Measurements from ENCODE around the gene NRP2. TPM values are rescaled to one million over a fixed set of nuclear protein-coding genes. Genes with fewer than 3 reads are reported as not detected.

Gene NRP2
- total and polyA plus RNA-seq, 2 donors (not counting 1 experiment from before 2014, with no cell fraction given) = 16.6 to 28.7 TPM

DNA sequence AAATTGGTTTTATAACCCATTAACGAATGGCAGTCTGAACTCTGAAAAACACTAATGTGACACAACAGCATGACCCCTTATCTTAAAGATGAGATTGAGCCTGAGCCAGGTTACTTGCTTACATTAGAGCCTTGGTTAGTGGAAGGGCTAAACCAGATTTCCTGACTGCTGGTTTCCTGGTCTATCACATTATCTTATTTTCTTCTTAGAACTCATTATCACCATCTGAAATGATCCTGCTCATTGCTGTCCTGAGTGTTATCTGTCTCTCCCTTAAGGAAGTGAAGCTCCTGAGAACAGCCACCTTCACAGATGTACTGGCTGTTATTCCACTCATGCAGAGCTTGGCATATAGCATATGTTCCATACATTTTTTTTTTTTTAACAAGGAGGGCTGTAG, 9.0 kb upstream of the NRP2 start:
- TF ChIP-seq EZH2 (IDR thresholded peaks at IDR 0.05; ENCODE audit: low read length, missing control alignments) = no peak
- TF ChIP-seq, protein P1, sequence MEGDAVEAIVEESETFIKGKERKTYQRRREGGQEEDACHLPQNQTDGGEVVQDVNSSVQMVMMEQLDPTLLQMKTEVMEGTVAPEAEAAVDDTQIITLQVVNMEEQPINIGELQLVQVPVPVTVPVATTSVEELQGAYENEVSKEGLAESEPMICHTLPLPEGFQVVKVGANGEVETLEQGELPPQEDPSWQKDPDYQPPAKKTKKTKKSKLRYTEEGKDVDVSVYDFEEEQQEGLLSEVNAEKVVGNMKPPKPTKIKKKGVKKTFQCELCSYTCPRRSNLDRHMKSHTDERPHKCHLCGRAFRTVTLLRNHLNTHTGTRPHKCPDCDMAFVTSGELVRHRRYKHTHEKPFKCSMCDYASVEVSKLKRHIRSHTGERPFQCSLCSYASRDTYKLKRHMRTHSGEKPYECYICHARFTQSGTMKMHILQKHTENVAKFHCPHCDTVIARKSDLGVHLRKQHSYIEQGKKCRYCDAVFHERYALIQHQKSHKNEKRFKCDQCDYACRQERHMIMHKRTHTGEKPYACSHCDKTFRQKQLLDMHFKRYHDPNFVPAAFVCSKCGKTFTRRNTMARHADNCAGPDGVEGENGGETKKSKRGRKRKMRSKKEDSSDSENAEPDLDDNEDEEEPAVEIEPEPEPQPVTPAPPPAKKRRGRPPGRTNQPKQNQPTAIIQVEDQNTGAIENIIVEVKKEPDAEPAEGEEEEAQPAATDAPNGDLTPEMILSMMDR (conservative IDR thresholded peaks at IDR 0.05 in 1 of 2, IDR thresholded peaks at IDR 0.05 in 1 of 2; ENCODE audit: low read depth in 1 of 2, low read length in 2 of 2) = no peak
- no peak for DNase-seq (ENCODE audit: low read depth in 2 of 2)
- Histone ChIP-seq H2AFZ (ENCODE audit: low read length) (no peak overlapping the region), H3K27me3 (ENCODE audit: control insufficient read depth, insufficient read depth, low read length) (no peaks in the 10 kb centered on the region), H3K4me1 (ENCODE audit: control insufficient read depth, extremely low read depth, insufficient read depth, low read length) (no peaks in the 10 kb centered on the region), H3K27ac (ENCODE audit: insufficient read depth, low read length) (no peak overlapping the region), H3K9me3 (ENCODE audit: control insufficient read depth, insufficient read depth, low read depth, low read length) (no peaks in the 10 kb centered on the region), H3K79me2 (ENCODE audit: control insufficient read depth, insufficient read depth, low read length) (no peaks in the 10 kb centered on the region), H3K4me3 (replicated peaks in 1 of 4; ENCODE audit: control extremely low read depth in 1 of 4, insufficient read depth in 1 of 4, low read depth in 3 of 4, low read length in 4 of 4) (no peak overlapping the region), H3K9ac (ENCODE audit: insufficient read depth, low read length) (no peak overlapping the region), H4K20me1 (ENCODE audit: control insufficient read depth, extremely low read depth, insufficient read depth, low read length) (no peaks in the 10 kb centered on the region), H3K4me2 (ENCODE audit: extremely low read depth, insufficient read depth, low read length) (no peak overlapping the region), H3K36me3 (ENCODE audit: control insufficient read depth, insufficient read depth, low read length) (no peaks in the 10 kb centered on the region)

DNA sequence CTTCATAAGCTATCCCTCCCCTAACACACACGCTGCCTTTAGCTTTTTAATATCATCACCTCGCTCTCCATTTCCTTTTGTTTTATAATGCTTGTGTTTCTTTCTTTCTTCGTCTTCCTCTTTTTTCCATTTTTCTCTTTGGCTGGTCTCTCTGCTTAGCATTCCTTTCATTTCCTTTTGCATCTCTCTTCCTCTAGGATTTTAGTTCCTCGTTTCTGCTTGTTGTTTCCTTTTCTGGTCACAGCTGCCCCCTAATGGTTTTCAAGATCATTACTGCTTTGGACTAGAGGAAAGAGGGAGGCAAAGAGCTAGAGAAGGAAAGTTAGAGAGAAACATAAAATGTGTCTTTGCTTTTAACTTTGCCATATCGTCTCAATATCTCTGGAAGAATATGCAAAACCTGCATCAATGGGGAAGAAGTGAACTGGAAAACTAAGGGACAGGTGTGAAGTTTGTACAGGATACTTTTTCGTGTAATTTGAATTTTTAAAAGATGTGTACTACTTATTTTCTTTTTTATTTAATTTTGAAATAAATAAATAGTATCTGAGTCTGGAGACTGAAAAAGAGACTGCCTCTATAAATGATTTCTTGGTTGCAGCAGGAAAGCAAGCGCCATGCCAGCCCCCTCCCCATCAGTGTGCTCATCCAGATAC, 6.3 kb upstream of the NRP2 start:
- H3K36me3 ChIP-seq (ENCODE audit: control insufficient read depth, insufficient read depth, low read length) = no peaks in the 10 kb centered on the region
- H3K4me3 ChIP-seq (replicated peaks in 1 of 4; ENCODE audit: control extremely low read depth in 1 of 4, insufficient read depth in 1 of 4, low read depth in 3 of 4, low read length in 4 of 4) = peak overlapping the region in 1 of 4 experiments; percentile 24
- no peaks in the 10 kb centered on the region for H3K27me3 ChIP-seq (ENCODE audit: control insufficient read depth, insufficient read depth, low read length)
- peak overlapping the region; percentile 69 for H2AFZ ChIP-seq (ENCODE audit: low read length)
- no peak for TF ChIP-seq EZH2 (IDR thresholded peaks at IDR 0.05; ENCODE audit: low read length, missing control alignments)
- TF ChIP-seq, protein P1 (conservative IDR thresholded peaks at IDR 0.05 in 1 of 2, IDR thresholded peaks at IDR 0.05 in 1 of 2; ENCODE audit: low read depth in 1 of 2, low read length in 2 of 2) = peak; percentile 83 to 87
- no peaks in the 10 kb centered on the region for H3K4me1 ChIP-seq (ENCODE audit: control insufficient read depth, extremely low read depth, insufficient read depth, low read length)
- H3K9ac ChIP-seq (ENCODE audit: insufficient read depth, low read length) = no peak overlapping the region
- DNase-seq (ENCODE audit: low read depth in 2 of 2) = peak; percentile 64 to 86
- no peaks in the 10 kb centered on the region for H3K79me2 ChIP-seq (ENCODE audit: control insufficient read depth, insufficient read depth, low read length)
- H3K27ac ChIP-seq (ENCODE audit: insufficient read depth, low read length) = no peak overlapping the region
- H3K4me2 ChIP-seq (ENCODE audit: extremely low read depth, insufficient read depth, low read length) = peak overlapping the region; percentile 5
- no peaks in the 10 kb centered on the region for H4K20me1 ChIP-seq (ENCODE audit: control insufficient read depth, extremely low read depth, insufficient read depth, low read length)
- no peaks in the 10 kb centered on the region for H3K9me3 ChIP-seq (ENCODE audit: control insufficient read depth, insufficient read depth, low read depth, low read length)

DNA sequence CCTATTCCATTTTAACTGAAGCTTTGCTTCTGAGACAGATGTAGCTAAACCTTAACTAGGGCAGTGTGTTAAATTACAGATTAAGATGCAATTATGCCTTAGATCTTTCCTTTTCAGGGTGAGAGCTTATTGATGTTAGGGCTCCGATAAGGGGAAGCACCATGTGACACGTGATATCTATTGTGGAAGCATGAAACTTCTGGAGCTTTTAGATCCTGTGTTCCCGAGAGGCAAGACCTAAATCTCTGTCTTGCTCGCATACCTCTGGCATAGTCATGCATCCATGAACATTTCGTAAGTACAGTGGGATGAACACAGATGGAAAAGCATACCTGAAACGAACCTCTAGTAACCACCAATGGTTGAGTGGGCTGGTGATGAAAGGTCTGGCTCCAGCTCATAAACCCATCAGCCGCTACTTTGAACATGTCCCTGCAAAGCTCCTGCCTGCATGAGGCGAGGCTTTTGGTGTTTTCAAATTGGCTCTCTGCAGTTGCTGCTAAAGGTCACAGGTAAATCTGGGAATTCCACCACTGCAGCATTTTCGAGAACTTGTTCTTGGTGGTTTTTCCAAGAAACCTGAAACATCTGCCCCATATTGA, 3.7 kb upstream of the NRP2 start:
- no peak overlapping the region for H3K4me2 ChIP-seq (ENCODE audit: extremely low read depth, insufficient read depth, low read length)
- no peaks in the 10 kb centered on the region for H4K20me1 ChIP-seq (ENCODE audit: control insufficient read depth, extremely low read depth, insufficient read depth, low read length)
- H3K9ac ChIP-seq (ENCODE audit: insufficient read depth, low read length) = no peak overlapping the region
- DNase-seq (ENCODE audit: low read depth in 2 of 2) = no peak
- no peak overlapping the region for H3K27ac ChIP-seq (ENCODE audit: insufficient read depth, low read length)
- TF ChIP-seq EZH2 (IDR thresholded peaks at IDR 0.05; ENCODE audit: low read length, missing control alignments) = no peak
- TF ChIP-seq, protein P1 (conservative IDR thresholded peaks at IDR 0.05 in 1 of 2, IDR thresholded peaks at IDR 0.05 in 1 of 2; ENCODE audit: low read depth in 1 of 2, low read length in 2 of 2) = no peak
- no peak overlapping the region for H2AFZ ChIP-seq (ENCODE audit: low read length)
- no peaks in the 10 kb centered on the region for H3K79me2 ChIP-seq (ENCODE audit: control insufficient read depth, insufficient read depth, low read length)
- no peaks in the 10 kb centered on the region for H3K4me1 ChIP-seq (ENCODE audit: control insufficient read depth, extremely low read depth, insufficient read depth, low read length)
- H3K4me3 ChIP-seq (replicated peaks in 1 of 4; ENCODE audit: control extremely low read depth in 1 of 4, insufficient read depth in 1 of 4, low read depth in 3 of 4, low read length in 4 of 4) = no peak overlapping the region
- H3K36me3 ChIP-seq (ENCODE audit: control insufficient read depth, insufficient read depth, low read length) = no peaks in the 10 kb centered on the region
- no peaks in the 10 kb centered on the region for H3K9me3 ChIP-seq (ENCODE audit: control insufficient read depth, insufficient read depth, low read depth, low read length)
- no peaks in the 10 kb centered on the region for H3K27me3 ChIP-seq (ENCODE audit: control insufficient read depth, insufficient read depth, low read length)

Measured in fibroblast of lung (primary cell).